Measurements from ENCODE around the gene LNX1.

The LNX1 gene

DNA sequence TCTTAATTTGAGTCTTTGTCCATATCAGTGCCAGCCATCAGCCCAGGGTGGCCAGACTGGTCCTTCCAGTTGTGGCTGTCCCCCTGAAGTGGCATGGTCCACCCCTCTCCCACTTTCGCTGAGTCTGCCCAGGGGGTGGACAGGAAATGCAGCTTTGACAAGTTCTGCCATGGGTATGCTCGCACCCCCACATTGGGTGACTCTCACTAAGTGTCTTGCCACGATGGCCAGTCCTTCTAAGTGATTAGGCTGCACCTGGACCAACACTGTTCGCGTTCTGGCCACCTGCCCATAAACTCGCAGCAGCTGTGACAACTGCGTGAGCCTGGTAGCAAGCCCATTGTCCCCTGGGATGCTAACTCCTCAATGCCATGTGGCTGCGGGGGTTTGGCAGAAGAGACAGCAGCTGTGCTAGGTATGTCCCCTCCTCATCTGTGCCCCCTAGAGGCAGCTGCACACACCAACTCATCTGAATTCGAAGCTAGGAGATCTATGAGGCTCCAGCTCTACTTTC is 10.0 kb upstream of the LNX1 start:
- in situ Hi-C loops (cut with HindIII; ENCODE audit: low sequenced_read_pairs): no loop called here

DNA sequence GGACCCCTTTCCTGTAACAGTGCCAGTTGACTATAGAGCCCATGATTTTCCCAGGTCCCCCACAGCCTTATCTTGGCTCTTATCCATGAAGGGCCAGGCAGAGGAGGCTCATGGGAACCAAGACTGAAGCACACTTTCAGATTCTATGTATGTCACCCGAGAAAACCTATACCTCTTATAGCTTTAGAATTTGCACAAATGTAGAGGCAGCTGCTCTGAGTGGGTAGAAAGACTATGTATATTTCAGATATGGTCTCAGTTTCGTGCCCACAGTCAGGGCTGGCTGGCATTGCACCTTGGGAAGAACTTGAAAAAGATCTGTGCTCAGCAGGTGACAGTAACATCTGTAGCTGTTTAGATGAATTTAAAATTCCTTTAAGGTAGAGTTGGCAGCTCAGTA is 8.3 kb upstream of the LNX1 start:
- in situ Hi-C loops (cut with HindIII; ENCODE audit: low sequenced_read_pairs): no loop called here

DNA sequence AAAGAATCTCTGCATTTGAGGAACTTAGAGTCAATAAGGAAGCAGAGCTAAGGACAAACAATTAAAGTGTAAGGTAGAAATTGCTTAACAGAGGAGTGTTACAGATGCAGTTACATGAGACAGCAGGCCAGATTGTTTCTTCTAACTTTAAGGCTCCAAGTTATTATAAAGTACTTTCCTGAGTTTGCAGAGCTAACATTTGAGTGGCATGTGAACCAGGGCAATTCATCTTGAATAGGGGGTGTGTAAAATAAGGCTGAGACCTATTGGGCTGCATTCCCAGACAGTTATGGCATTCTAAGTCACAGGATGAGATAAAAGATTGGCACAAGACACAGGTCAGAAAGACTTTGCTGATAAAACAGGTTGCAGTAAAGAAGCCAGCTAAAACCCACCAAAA is 7.6 kb upstream of the LNX1 start:
- in situ Hi-C loops (cut with HindIII; ENCODE audit: low sequenced_read_pairs): no loop called here

DNA sequence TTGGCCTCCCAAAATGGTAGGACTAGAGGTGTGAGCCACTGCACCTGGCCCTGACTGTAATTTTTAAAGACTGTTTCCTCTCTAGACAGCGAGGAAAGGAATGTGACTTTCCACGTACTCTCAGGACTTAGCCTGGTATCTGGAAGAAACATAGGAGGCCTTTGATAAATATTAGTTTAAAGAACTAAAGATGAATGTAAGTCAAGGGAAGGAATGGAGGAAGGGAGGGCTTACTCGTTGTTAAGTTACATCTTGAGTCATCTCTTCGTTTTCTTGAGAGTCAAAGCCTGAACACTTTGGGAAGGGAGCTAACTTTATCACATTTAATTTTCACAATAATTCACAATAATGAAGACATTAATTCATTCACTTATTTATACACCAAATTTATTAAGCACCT is 7.2 kb upstream of the LNX1 start:
- in situ Hi-C loops (cut with HindIII; ENCODE audit: low sequenced_read_pairs): no loop called here

DNA sequence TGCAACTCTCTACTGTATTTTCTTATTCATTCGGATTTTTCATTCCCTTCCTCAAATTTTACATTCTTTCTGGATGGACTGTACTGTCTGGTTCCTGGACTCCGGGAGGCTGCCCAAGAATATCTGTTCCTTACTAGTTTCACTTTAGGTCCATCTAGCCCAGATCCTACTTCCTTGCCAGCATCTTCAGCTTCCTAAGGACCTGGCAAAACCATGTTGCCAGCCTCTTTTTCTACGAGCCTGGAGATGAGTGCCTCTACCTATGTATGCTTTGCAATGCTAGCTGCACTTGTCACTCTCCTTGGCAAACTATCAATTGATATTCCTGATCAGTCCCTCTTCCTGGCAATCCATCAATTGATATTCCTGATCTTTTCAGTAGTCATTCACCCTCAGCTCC is 5.6 kb upstream of the LNX1 start:
- in situ Hi-C loops (cut with HindIII; ENCODE audit: low sequenced_read_pairs): no loop called here

DNA sequence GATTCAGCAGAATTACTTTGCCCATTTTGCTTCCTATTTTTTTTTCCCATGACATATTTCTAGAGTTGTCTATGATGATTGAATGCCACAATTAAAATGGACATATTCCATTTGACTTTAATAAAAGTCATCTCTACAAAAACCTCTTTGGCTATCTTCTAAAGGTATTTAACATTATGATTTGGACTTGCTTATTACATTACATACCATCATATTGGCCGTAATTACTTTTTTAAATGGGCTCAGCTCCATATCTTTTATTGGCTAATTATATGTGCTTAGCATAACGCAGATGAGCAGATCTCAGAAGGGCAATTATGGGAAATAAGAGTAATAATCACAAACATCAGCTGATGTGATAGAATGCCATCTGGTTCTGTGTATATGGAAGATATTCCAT is 4.5 kb upstream of the LNX1 start:
- in situ Hi-C loops (cut with HindIII; ENCODE audit: low sequenced_read_pairs): no loop called here

DNA sequence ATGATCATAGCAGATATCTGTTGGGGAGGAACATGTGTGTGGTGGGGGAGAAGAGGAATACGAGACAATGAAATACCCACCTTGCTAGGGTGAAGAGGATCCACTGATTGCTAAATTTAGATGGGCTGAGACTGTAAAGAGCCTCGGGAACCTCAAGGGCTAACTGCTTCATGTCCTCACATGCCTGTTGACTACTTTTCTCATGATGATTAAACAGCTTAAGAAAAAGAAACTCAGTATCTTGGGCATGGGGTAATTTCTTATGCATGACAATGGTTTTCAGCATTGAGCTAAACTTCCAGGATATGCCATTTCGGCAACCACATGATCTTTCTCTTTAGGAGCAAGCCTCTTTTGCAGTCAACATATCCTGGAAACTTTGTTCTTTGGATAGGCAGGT is 3.9 kb upstream of the LNX1 start:
- in situ Hi-C loops (cut with HindIII; ENCODE audit: low sequenced_read_pairs): no loop called here

DNA sequence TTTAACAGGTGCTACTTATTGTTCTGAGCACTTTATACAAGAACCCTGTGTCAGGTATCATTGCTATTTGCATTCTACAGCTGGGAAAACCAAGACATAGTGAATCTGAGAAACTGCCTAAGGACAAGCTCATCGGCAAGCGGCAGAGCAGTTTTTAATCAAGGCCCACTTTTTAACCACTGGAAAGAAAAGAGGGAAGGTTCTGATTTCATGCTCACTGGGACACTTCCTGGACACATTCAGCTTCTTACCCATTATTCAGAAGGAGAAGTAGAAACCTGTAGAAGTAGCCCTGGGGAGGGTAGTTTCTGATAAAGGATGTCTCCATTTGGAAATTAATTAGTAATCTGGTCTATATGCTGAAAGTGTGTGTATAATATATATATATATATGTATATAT is 2.5 kb upstream of the LNX1 start:
- in situ Hi-C loops (cut with HindIII; ENCODE audit: low sequenced_read_pairs): no loop called here

DNA sequence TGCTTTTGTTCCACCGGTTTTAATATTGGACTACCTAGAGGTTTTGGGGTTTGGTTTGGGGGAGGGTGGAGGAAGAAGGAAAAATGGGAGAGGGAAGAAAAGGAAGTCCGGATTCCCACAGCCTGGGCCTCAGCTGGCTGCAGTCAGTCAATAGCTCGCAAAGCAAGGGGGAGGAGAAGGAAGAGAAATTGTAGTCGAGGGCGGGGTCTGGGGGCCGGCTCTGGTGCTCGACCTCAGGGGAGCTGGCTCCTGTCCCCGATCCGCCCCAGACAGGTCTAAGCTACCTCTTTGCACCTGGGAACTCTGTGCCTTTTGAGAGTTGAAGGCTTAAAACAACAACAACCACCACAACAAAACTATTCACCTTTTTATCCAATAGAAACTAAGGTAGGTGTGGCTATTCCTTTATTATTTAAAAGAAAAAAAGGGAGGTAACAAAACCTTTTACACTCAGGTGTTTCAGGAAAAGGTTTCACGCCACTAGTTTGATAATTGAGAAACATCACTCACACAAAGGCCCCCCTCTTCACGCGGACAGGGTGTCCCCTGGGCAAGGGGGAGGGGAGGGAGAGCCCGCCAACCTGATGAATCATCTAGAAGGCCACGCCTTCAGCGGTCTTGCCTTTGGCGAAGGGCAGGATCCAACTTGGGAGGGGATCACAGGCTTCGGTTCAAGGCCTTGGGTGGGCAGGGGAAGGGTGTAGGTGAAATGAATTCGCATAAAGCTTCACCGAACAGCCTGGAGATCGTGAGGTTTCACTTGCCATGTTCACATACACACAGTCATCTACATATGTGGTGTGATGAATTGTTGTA is 1.6 kb upstream of the LNX1 start:
- in situ Hi-C loops (cut with HindIII; ENCODE audit: low sequenced_read_pairs): no loop called here

DNA sequence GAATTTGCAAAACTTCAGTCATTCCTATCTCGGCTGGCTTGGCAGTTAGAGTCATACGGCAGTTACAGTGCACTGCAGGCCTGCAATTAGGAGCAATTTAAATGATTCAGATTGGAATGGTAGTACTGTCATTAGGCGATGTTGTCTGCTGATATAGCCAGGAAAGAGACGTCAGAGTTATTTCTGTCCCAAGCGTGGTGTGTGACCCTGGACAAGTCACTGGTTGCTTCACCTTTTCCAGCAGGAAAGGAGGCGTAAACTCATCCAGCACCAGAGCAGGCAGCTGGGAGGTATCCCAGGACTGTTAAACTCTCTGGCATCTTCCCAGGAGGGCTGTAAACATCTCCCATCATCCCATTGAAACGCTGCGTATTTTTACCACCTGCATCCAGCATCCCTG is 836 bp upstream of the LNX1 start:
- in situ Hi-C loops (cut with HindIII; ENCODE audit: low sequenced_read_pairs): no loop called here

DNA sequence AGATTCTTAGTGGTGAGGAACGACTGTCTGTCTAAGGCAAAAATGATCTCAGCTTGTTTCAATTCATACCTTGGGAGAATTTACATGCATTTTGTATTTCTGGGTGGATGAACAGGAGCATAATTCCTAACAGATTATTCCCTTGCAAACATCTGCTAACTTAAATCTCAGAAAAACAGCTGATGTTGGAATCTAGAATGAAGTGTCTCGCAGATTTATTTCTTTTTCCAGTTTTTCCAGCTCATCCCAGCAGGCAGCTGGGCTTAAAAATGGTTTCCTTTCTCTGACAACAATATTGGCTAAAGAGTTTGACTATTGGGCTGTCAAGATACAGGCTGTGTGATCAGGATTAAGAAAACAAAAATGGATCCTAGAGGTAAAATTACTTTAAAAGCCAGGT is 1.1 kb downstream of the LNX1 start:
- in situ Hi-C loops (cut with HindIII; ENCODE audit: low sequenced_read_pairs): no loop called here

DNA sequence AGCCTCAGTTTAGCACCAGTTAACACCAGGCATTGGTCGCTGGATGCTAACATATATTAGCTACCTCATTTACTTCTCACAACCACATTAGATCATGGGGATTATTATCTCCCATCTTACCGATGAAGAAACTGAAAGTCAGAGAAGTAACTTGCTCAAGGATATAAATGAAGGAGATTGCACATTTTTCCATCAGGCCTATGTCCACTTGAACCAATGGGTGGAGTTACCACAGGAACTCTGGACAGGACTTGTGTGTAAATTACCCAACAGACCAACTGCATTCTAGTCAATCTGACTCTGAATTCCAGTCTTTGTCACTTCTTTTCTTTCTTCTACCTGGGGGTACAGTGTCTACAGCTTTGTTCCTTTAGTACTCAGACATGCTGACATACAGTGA is 1.8 kb downstream of the LNX1 start:
- in situ Hi-C loops (cut with HindIII; ENCODE audit: low sequenced_read_pairs): no loop called here

DNA sequence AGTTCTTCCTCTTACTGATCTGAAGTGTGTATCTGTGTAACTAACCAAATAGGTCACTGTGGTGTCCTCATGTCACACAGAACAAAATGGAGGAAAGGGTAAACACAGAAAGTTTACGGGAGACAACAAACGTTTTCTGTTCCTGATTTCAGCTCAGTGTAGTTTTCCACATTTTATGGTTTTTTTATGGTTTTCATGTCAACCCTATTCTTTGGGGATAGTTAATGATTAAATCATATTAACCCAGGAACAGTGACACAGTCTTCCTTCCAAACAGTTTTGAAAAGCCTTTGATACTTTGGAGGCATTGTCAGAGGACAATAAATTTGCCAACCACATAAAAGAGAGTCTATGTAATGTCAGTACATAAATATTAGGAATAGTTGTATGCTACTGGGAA is 4.2 kb downstream of the LNX1 start:
- in situ Hi-C loops (cut with HindIII; ENCODE audit: low sequenced_read_pairs): no loop called here

DNA sequence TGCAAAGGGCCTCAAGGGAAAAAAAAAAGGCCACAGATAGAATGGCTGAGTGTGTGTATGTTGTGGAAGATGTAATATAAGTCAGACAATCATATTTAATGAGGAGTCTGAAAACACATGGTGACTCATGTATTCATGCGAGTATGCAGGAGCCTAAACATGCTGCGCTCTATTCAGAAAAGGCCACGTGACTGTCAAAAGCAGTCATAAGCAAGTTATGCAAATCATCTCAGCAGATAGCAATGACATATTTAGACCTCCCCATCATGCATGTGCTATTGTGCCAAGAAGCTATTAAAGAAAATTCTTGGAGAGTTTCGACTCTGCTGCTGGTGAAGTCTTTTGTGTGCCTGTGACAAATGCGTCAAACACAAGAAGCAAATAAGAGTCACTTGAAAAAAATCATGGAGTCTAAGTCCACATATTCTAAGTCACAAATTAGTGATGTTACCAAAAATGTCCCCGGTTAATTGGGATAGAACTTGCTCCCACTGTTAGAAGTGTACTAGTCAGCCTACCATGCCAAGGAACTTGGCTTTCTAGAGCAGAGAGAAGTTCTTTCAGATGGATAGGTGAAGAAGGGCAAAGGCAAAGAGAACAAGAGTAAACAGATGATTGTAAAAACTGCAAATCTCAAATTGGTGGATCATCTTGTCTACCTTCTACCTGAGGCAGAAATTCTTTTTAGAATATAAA is 5.0 kb downstream of the LNX1 start:
- in situ Hi-C loops (cut with HindIII; ENCODE audit: low sequenced_read_pairs): no loop called here

DNA sequence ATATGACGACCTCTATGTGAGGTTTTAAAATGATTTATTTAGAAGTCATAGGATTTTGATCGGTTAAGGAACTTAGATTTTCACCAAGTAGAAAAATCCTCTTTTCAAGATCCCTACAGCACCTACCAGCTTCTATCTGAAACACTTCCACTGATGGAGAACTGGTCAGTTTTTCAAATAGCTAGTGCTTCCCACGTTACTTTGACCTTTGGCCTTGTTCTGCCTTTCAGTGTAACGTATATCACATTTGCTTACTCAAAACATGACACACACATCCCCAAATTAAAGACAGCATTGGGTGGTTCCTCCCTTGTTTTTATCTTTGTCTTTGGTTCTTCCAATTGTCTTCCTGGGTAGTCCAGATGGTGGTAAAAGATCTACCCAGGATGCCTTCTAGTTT is 6.6 kb downstream of the LNX1 start:
- in situ Hi-C loops (cut with HindIII; ENCODE audit: low sequenced_read_pairs): no loop called here

DNA sequence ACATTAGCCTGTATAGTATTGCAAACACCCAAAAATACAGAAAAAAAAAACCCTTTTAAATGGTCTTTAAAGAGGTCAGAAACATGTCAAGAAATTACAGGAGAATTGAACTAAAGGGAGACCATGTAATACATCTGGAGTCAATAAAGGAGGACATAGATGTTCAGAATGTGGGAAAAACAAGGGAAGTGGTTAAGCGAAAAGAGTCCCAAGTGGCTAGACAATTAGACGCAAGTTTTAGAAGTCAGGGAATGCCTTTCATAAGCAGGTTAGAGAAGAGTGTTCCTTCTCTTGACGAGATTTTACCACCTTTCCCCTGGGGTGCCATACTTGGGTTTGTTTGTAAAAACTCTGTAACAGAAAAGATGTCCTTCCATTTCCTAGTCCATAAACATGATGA is 7.8 kb downstream of the LNX1 start:
- in situ Hi-C loops (cut with HindIII; ENCODE audit: low sequenced_read_pairs): no loop called here

DNA sequence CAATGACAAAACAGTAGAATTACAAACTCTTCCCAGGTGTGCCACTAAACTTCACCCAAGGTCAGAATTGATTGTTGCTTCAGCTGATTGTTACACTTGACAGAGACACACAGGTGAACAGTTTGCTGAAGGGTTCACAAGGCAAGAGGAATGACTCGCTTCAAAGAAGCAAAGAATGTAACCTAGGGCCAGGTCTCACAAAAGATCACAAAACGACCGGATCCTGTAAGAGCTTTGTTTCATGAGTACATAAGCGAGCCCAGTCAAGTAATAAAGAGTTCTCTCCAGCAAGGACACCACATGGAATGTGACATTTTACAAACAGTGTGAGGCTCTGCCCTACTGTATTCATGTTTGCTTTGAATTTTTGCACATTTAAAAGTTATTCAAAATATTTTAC is 9.1 kb downstream of the LNX1 start:
- in situ Hi-C loops (cut with HindIII; ENCODE audit: low sequenced_read_pairs): no loop called here

DNA sequence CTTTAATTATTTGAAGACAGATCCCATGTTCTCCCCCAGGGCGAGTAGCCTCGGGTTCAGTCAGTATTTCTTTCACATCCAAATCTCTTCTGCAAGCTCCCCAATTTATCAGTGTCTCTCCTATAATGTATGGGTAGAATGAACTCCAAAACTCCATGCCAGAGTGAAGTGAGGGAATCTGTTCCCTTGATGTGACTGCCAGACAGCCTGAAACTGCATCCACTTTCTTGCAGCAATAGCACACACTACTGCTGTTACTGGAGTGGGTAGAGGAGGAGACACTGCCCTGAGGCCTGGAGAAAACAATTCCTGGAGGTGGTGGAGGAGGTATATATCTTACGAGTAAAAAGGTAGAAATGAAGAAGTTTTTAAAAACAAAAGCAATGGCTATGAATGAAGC is 11.0 kb downstream of the LNX1 start:
- in situ Hi-C loops (cut with HindIII; ENCODE audit: low sequenced_read_pairs): no loop called here

DNA sequence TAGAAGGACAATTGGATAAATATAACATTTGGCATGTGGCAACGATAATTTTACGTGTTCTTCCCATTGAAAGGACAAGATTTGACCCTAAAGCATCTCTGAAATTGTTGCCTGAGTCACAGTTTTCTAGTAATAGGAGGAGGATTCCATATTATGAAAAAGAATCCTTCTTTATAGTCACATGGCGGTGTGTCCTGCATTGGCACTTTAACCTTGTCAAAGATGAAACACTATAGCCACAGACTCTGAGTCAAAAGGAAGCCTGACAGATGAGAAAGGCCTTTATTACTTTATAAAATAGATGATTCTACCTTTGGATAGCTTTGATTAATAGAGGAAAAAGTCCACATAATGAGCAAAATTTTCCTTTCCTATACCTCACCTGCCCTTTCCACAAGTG is 11.5 kb downstream of the LNX1 start:
- in situ Hi-C loops (cut with HindIII; ENCODE audit: low sequenced_read_pairs): no loop called here

DNA sequence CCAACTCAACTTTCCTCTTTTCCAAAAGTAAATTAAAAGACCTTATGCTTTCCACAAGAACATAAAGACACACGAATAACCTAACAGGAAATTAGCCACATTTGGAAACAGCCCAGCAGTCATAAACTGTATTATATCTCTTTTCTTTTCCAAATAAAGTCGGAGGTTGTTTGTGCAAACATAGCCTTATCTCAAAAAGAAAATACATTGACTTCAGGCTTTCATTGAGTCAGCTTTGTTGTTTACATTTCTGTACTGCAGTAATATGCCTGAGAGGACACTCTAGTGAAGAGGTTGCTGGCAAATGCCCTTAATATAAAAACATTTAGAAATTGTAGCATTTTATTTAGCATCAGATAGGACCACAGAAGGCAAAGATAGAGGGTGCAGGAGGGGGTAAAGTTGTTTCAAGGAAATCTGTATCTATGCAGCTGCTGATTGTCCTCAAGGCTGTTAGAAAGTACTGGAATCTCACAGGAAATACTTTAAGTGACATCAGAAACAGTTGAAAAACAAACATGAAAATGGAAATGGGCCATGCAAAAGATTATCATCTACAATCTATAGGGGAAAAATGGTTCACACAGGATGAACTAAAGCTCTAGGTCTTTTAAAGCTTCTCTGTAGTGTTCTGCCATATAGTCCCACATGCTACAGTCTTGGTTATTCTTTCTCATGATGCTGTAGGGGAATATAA is 14.5 kb downstream of the LNX1 start:
- in situ Hi-C loops (cut with HindIII; ENCODE audit: low sequenced_read_pairs): no loop called here

DNA sequence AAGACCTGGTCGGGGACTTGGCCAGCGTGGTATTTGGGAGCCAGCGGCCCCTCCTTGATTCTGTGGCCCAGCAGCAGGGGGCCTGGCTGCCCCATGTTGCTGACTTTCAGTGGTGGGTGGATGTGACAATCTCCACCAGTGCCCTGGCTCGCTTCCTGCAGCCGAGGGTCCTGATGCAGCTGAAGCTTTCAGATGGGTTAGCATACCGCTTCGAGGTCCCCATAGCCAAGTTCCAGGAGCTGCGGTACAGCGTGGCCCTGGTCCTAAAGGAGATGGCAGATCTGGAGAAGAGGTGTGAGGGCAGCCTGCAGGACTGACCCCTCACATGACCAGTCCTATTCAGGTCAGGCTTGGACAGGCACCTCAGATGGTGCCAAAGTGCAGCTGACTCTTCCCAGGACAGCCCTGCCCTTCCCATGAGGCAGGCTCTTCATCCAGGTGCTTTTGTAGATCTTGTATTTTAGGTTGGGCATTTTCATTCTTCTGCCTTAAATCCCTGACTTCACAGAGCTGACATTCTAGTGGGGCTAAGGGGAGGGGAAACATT is 15.1 kb downstream of the LNX1 start:
- in situ Hi-C loops (cut with HindIII; ENCODE audit: low sequenced_read_pairs): no loop called here

DNA sequence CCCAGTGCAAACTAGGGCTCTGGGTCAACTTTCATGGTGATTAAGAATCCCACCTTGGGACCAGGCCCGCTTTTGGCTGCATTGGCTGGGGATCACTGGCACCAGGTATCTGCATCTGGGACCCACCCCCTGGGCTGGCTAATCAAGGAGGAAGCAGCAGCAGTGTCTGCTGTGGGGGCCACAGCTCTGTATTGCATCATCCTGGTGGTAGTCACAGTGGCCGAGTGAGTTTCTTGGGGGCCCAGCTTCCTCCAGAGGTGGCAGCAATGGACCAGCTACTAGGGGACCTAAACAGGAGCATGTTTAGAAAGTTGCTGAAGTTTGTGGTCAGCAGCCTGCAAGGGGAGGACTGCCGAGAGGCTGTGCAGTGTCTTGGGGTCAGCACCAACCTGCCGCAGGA is 15.7 kb downstream of the LNX1 start:
- in situ Hi-C loops (cut with HindIII; ENCODE audit: low sequenced_read_pairs): no loop called here
